Measurements from ENCODE around the gene ZBTB24. TPM values are rescaled to one million over a fixed set of nuclear protein-coding genes. Genes with fewer than 3 reads are reported as not detected.
A peak's percentile ranks its signal among the peaks of the same experiment; 100 is the strongest.

The ZBTB24 gene
- total RNA-seq, 1 experiment from 2014 or later = 27.3 TPM

DNA sequence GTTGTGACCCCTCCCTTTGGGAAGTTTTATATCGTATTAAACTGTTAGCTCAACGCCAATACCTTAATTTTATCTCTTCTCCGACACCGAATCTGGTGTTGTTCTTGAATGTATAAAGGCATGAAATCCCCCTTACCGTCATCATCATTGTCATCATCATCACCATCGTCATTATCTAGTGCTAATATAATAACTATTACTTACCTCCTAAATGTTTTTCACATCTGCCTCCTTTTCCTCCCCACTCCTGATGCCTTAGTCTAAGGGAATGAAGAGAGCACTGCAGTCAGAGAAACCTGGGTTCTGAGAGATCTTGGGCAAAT is 677 bp upstream of the ZBTB24 start:
- no peak overlapping the region for H4K8ac ChIP-seq (replicated peaks; ENCODE audit: insufficient read length, low read depth, low read length)
- peaks cover 43 to 46% of the 10 kb centered on the region in 2 experiments for H3K4me1 Mint-ChIP-seq
- no peak overlapping the region for H3K23ac ChIP-seq (ENCODE audit: insufficient read length, low read depth, low read length)
- no peak overlapping the region for H3K14ac ChIP-seq (ENCODE audit: insufficient read depth, low read length)
- H3K79me2 ChIP-seq (ENCODE audit: insufficient read depth, low read length) = peaks cover 27% of the 10 kb centered on the region; the same call in 1 of the 2 replicates
- no peak overlapping the region for H3K56ac ChIP-seq (ENCODE audit: insufficient read length, low read depth, low read length)
- TF ChIP-seq, protein P1, sequence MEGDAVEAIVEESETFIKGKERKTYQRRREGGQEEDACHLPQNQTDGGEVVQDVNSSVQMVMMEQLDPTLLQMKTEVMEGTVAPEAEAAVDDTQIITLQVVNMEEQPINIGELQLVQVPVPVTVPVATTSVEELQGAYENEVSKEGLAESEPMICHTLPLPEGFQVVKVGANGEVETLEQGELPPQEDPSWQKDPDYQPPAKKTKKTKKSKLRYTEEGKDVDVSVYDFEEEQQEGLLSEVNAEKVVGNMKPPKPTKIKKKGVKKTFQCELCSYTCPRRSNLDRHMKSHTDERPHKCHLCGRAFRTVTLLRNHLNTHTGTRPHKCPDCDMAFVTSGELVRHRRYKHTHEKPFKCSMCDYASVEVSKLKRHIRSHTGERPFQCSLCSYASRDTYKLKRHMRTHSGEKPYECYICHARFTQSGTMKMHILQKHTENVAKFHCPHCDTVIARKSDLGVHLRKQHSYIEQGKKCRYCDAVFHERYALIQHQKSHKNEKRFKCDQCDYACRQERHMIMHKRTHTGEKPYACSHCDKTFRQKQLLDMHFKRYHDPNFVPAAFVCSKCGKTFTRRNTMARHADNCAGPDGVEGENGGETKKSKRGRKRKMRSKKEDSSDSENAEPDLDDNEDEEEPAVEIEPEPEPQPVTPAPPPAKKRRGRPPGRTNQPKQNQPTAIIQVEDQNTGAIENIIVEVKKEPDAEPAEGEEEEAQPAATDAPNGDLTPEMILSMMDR (conservative IDR thresholded peaks at IDR 0.05) = no peak
- H3K9me3 ChIP-seq (ENCODE audit: control insufficient read depth, low read depth, low read length) = no peaks in the 10 kb centered on the region
- H3K23me2 ChIP-seq (ENCODE audit: insufficient read length, low read depth, low read length, poor library complexity, severe bottlenecking) = peaks cover 4% of the 10 kb centered on the region
- H3K18ac ChIP-seq (ENCODE audit: insufficient read length, low read depth, low read length) = peak overlapping the region; percentile 26
- no peak overlapping the region for H3K27ac Mint-ChIP-seq
- H2BK120ac ChIP-seq (ENCODE audit: low read depth, low read length, poor library complexity, severe bottlenecking) = no peak overlapping the region
- peaks cover 15 to 33% (median 31%) of the 10 kb centered on the region in 3 experiments for H3K36me3 Mint-ChIP-seq (ENCODE audit: insufficient read depth in 1 of 3, low read depth in 3 of 3)
- no peak for DNase-seq
- peak overlapping the region; percentile 60 to 76 for H3K4me3 Mint-ChIP-seq
- no peak overlapping the region for H3K4ac ChIP-seq (ENCODE audit: low read depth, low read length)
- H3K79me1 ChIP-seq (ENCODE audit: insufficient read depth, low read depth, low read length, poor library complexity, severe bottlenecking) = peaks cover 2% of the 10 kb centered on the region
- H2BK12ac ChIP-seq (ENCODE audit: insufficient read length, low read depth, low read length) = no peak overlapping the region
- no peak overlapping the region for H3K27ac ChIP-seq (ENCODE audit: insufficient read length, low read depth, low read length)
- H3K27me3 Mint-ChIP-seq (ENCODE audit: low read depth) = peaks cover 3% of the 10 kb centered on the region; the same call in 1 of the 2 replicates
- no peaks in the 10 kb centered on the region for H4K20me1 ChIP-seq (ENCODE audit: control insufficient read depth, insufficient read depth, insufficient read length)
- peaks cover 13% of the 10 kb centered on the region; the same call in 1 of the 2 replicates for H3K4me1 ChIP-seq (ENCODE audit: insufficient read depth, low read length)
- peak overlapping the region; percentile 41 for H3K9ac ChIP-seq (ENCODE audit: extremely low read depth, insufficient read length, low read length)
- no peak overlapping the region for H2BK5ac ChIP-seq (ENCODE audit: insufficient read length, low read length)
- H2BK20ac ChIP-seq (ENCODE audit: low read depth, low read length, poor library complexity, severe bottlenecking) = no peak overlapping the region
- H2AFZ ChIP-seq (ENCODE audit: low read length) = no peak overlapping the region
- H2BK15ac ChIP-seq (ENCODE audit: low read depth, low read length) = no peak overlapping the region
- no peak overlapping the region for H4K91ac ChIP-seq (ENCODE audit: insufficient read length, low read depth, low read length)
- no peak overlapping the region for H4K5ac ChIP-seq (ENCODE audit: insufficient read length, low read depth, low read length)
- no peaks in the 10 kb centered on the region for H3K27me3 ChIP-seq (ENCODE audit: insufficient read depth, low read length)
- no peak overlapping the region for H3T11ph ChIP-seq (ENCODE audit: low read length)
- H2AK5ac ChIP-seq (ENCODE audit: insufficient read length, low read length) = no peak overlapping the region
- H3K4me2 ChIP-seq (ENCODE audit: insufficient read depth, insufficient read length, low read length) = peak overlapping the region; percentile 89
- no peaks in the 10 kb centered on the region for H3K9me3 Mint-ChIP-seq
- no CpG with 5 or more reads among the region's 6 CpGs for WGBS (ENCODE audit: extremely low coverage, insufficient read length, low lambda C conversion rate)

All from H9 (cell line).